Spleen (tissue), 13 donors: ENCODE results near the gene TACR2. TPM values are rescaled to one million over a fixed set of nuclear protein-coding genes. Genes with fewer than 3 reads are reported as not detected.

Experiments used
- DNase-seq: peaks from one replicate; pipeline ENCODE4 v3.0.0-alpha.2; 2020
- H3K27ac ChIP-seq, 8 donors: fragments of 200-600 bp; sonication (generic) in 7 of 8; 1 replicate in 4 of 8; 2 replicates in 4 of 8; pipeline versions ENCODE4 v1.5.0 to v1.8.0; 2016 to 2021; ENCODE audit warnings: inconsistent platforms in 4 of 8, mild to moderate bottlenecking in 4 of 8, moderate library complexity in 1 of 8
- H3K27me3 ChIP-seq, 7 donors: fragments of 200-600 bp; sonication (generic) in 6 of 7; replicated peaks in 1 of 7; 1 replicate in 4 of 7; 2 replicates in 3 of 7; pipeline versions ENCODE4 v1.5.0 to v1.8.0; 2016 to 2021; ENCODE audit warnings: inconsistent platforms in 3 of 7, mild to moderate bottlenecking in 1 of 7
- H3K36me3 ChIP-seq, 6 donors: fragments of 200-600 bp; sonication (generic) in 5 of 6; 1 replicate in 4 of 6; 2 replicates in 2 of 6; pipeline versions ENCODE4 v1.5.0 to v1.8.0; 2016 to 2021; ENCODE audit warnings: inconsistent platforms in 2 of 6
- H3K4me1 ChIP-seq, 6 donors: fragments of 200-600 bp; sonication (generic) in 5 of 6; 1 replicate in 3 of 6; 2 replicates in 3 of 6; pipeline versions ENCODE4 v1.5.0 to v1.8.0; 2016 to 2021; ENCODE audit warnings: inconsistent platforms in 3 of 6
- H3K4me3 ChIP-seq, 8 donors: fragments of 200-600 bp; sonication (generic) in 7 of 8; 1 replicate in 4 of 8; 2 replicates in 4 of 8; pipeline versions ENCODE4 v1.5.0 to v1.8.0; 2016 to 2021; ENCODE audit warnings: inconsistent platforms in 4 of 8, mild to moderate bottlenecking in 4 of 8, moderate library complexity in 2 of 8
- H3K9me3 ChIP-seq, 8 donors: fragments of 200-600 bp; sonication (generic) in 7 of 8; 1 replicate in 4 of 8; 2 replicates in 4 of 8; pipeline versions ENCODE4 v1.5.0 to v1.8.0; 2016 to 2021; ENCODE audit warnings: inconsistent platforms in 4 of 8
- CTCF ChIP-seq, 11 experiments: fragments of 200-600 bp in 7 of 11; fragments of 450-650 bp in 4 of 11; sonication (generic) in 4 of 11; IDR thresholded peaks in 8 of 11; conservative IDR thresholded peaks in 3 of 11; 1 replicate in 7 of 11; 2 replicates in 4 of 11; pipeline versions ENCODE4 v1.4.0 to v1.8.0; 2016 to 2021; ENCODE audit warnings: antibody characterized with exemption in 11 of 11, inconsistent platforms in 4 of 11, mild to moderate bottlenecking in 1 of 11
- POLR2A ChIP-seq, 3 donors: fragments of 450-650 bp; IDR thresholded peaks; one replicate each; pipeline ENCODE4 v1.5.1; 2017; ENCODE audit warnings: antibody characterized with exemption in 3 of 3, mild to moderate bottlenecking in 1 of 3
- POLR2AphosphoS5 ChIP-seq, 3 donors: sonication (generic); formaldehyde crosslinking; IDR thresholded peaks; one replicate each; pipeline ENCODE4 v1.5.1; 2017; ENCODE audit warnings: antibody characterized with exemption in 3 of 3
- WGBS, 5 donors: extraction: QIAGEN DNeasy Blood & Tissue Kit in 3 of 5; methylation state at CpG; one replicate each; pipeline versions ENCODE4 v1.1.5 to v1.1.7; 2013 to 2018; 5-methylcytosine and 5-hydroxymethylcytosine counted together
- intact Hi-C: fragments of 100-400 bp; cut with DNase I; formaldehyde crosslinking; loops from one replicate; pipeline ENCODE4 v1.15.0; 2023; ENCODE audit warnings: low total_unique reads
- long read RNA-seq, 2 donors: transcript quantifications; one replicate each; lab custom pipeline, GENCODE V29; 2026
- polyA plus RNA-seq, 3 donors: library from polyadenylated mRNA; stranded (reverse); fragments of 200-250 nt; gene quantifications; one replicate each; pipeline ENCODE4 v1.2.1, GENCODE V29; 2013
- total RNA-seq, 7 donors: library from RNA; depleted of rRNA in 3 of 7; stranded (reverse); fragments of >200 nt in 3 of 7; fragmentation: NEBNext Ultra II Directional in 4 of 7; extraction: Animal tissue kit (Norgen Biotek cat#: 25700) in 4 of 7; gene quantifications; one replicate each; pipeline versions ENCODE4 v1.1.0 to v1.2.1, GENCODE V29; 2016 to 2021
- donor health status: healthy with polysubstance abuse.
- donor health status: DM: no; HTN: no; CAD: no; lungs with moderate emphysema.
- donor health status: DM: no; HTN: no; CAD: no.
- donor health status: Bipolar disorder and iron deficiency.
- donor health status: healthy.
- donor health status: DM: no; HTN: no; CAD: no.
- donor health status: DM: yes; HTN: yes; CAD: no.

Gene TACR2
- total RNA-seq (under 1 TPM in 3 of 7 donors, not detected in 4; 0.25 to 0.52 (median 0.34) TPM), polyA plus RNA-seq (under 1 TPM; 0.15 to 0.36 (median 0.26) TPM)
- long read RNA-seq, donor 1: 0 reads
- long read RNA-seq, donor 2: 0 reads

GRCh38 chr10:69416695-69417094 lies at the start of gene TACR2:
Gene TACR2 (minus strand): TSS chr10:69416918. CDS start chr10:69416323, 595 bp downstream.
- 76 to 87% (median 84%) methylated on average over 6 to 10 of the region's 10 CpGs for WGBS, 5 donors
- TF ChIP-seq CTCF (IDR thresholded peaks at IDR 0.05 in 8 of 11, conservative IDR thresholded peaks at IDR 0.05 in 3 of 11): no peak
- TF ChIP-seq POLR2A (IDR thresholded peaks at IDR 0.05): no peak
- TF ChIP-seq POLR2AphosphoS5 (IDR thresholded peaks at IDR 0.05): no peak
- no peaks in the 10 kb centered on the region for H3K9me3 ChIP-seq
- peaks cover 0 to 7% (median 6%) of the 10 kb centered on the region in 6 donors for H3K4me1 ChIP-seq
- H3K27ac ChIP-seq: no peak within 1 kb of the TSS
- intact Hi-C loops: no loop called here
- H3K4me3 ChIP-seq: no peak within 1 kb of the TSS
- H3K36me3 ChIP-seq: no peaks in the 10 kb centered on the region
- peak; percentile 66 for DNase-seq
- H3K27me3 ChIP-seq: no peaks in the 10 kb centered on the region

- peak; percentile 35 for DNase-seq
- 32 to 55% (median 45%) methylated on average over 5 of the region's 5 CpGs for WGBS, 5 donors
- peak overlapping the region in 5 of 8 donors; percentile 67 to 85 (median 78) for H3K27ac ChIP-seq
Observed at GRCh38 chr10:69466158-69466490, 49.4 kb upstream of the TACR2 start.

GRCh38 chr10:69465457-69466157 lies 48.9 kb upstream of the TACR2 start:
- Histone ChIP-seq H3K36me3 (no peaks in the 10 kb centered on the region), H3K27ac (peak overlapping the region; percentile 36 to 85 (median 69))
- WGBS, 5 donors: 60 to 74% (median 63%) methylated on average over 9 of the region's 9 CpGs

More at GRCh38 chr10:69466158-69466490, 49.4 kb upstream of the TACR2 start:
- TF ChIP-seq CTCF (IDR thresholded peaks at IDR 0.05 in 8 of 11, conservative IDR thresholded peaks at IDR 0.05 in 3 of 11): no peak
- no peak for TF ChIP-seq POLR2A (IDR thresholded peaks at IDR 0.05)
- TF ChIP-seq POLR2AphosphoS5 (IDR thresholded peaks at IDR 0.05): no peak
- Histone ChIP-seq H3K4me1 (peaks cover 32 to 91% (median 72%) of the 10 kb centered on the region in 6 donors), H3K36me3 (no peaks in the 10 kb centered on the region), H3K9me3 (no peaks in the 10 kb centered on the region), H3K27me3 (no peaks in the 10 kb centered on the region), H3K4me3 (no peak overlapping the region)
- intact Hi-C loops: no loop called here

More at GRCh38 chr10:69465457-69466157, 48.9 kb upstream of the TACR2 start:
- TF ChIP-seq CTCF (IDR thresholded peaks at IDR 0.05 in 8 of 11, conservative IDR thresholded peaks at IDR 0.05 in 3 of 11): no peak
- no peak for TF ChIP-seq POLR2AphosphoS5 (IDR thresholded peaks at IDR 0.05)
- TF ChIP-seq POLR2A (IDR thresholded peaks at IDR 0.05): no peak
- H3K9me3 ChIP-seq: no peaks in the 10 kb centered on the region
- no peaks in the 10 kb centered on the region for H3K27me3 ChIP-seq
- DNase-seq: peak; percentile 66
- intact Hi-C loops: no loop called here
- H3K4me1 ChIP-seq: peaks cover 36 to 91% (median 75%) of the 10 kb centered on the region in 6 donors
- no peak overlapping the region for H3K4me3 ChIP-seq
